Endothelial cell of umbilical vein (primary cell): ENCODE data around the gene ALDH3B2. TPM values are rescaled to one million over a fixed set of nuclear protein-coding genes. Genes with fewer than 3 reads are reported as not detected.

Experiments
- BruUV-seq: library from RNA; stranded (reverse); fragments of 400-500 nt; replicated peaks from 2 replicates; lab custom pipeline; 2021; lab: Mats Ljungman, UMichigan
- CTCF ChIA-PET: fragments of 300-600, 350-600 bp; sonication (Branson Sonifier 250); formaldehyde crosslinking; loops from one replicate; lab custom pipeline; 2021; ENCODE audit warnings: antibody characterized with exemption, inconsistent platforms; lab: Charles Lee
- POLR2A ChIA-PET: fragments of 300-600, 350-600 bp; sonication (Branson Sonifier 250); formaldehyde crosslinking; loops from one replicate; lab custom pipeline; 2021; ENCODE audit warnings: antibody characterized with exemption, inconsistent platforms; lab: Charles Lee
- DNase-seq: peaks from one replicate; pipeline ENCODE4 v3.0.0-alpha.2; 2011; ENCODE audit warnings: low read depth, low spot score
- FAIRE-seq: peaks from 2 replicates; lab custom pipeline; 2011; peaks lifted over from hg19 to GRCh38; lab: Jason Lieb, UNC
- H2AFZ ChIP-seq: 2 replicates; pipeline ENCODE4 v1.6.0; 2012; ENCODE audit warnings: low read depth, low read length, control low read depth, inconsistent platforms
- H3K27ac ChIP-seq: 2 replicates; pipeline ENCODE4 v1.5.1; 2011; ENCODE audit warnings: low read depth, mild to moderate bottlenecking, control low read depth, low read length, moderate library complexity; ENCODE audit not compliant: insufficient read depth
- H3K27me3 ChIP-seq, 2 experiments: 2 replicates each; pipeline versions ENCODE4 v1.6.0 to v1.6.1; 2011; ENCODE audit warnings: low read length in 2 of 2, mixed read lengths in 1 of 2; ENCODE audit not compliant: control insufficient read depth in 2 of 2, insufficient read depth in 2 of 2
- H3K36me3 ChIP-seq, 2 experiments: 2 replicates in 1 of 2; 3 replicates in 1 of 2; pipeline ENCODE4 v1.5.1; 2011; ENCODE audit warnings: low read length in 2 of 2, mild to moderate bottlenecking in 1 of 2, moderate library complexity in 1 of 2; ENCODE audit not compliant: control insufficient read depth in 2 of 2, insufficient read depth in 2 of 2; ENCODE audit errors: extremely low read depth in 1 of 2
- H3K4me1 ChIP-seq: 3 replicates; pipeline ENCODE4 v1.5.1; 2011; ENCODE audit warnings: mild to moderate bottlenecking, low read length; ENCODE audit not compliant: control insufficient read depth, insufficient read depth; ENCODE audit errors: extremely low read depth
- H3K4me2 ChIP-seq: 2 replicates; pipeline ENCODE4 v1.6.1; 2011; ENCODE audit warnings: low read length, control low read depth, mixed read lengths; ENCODE audit not compliant: insufficient read depth
- H3K4me3 ChIP-seq, 3 experiments: fragments of 200-600 bp in 1 of 3; sonication (generic), shearing (Covaris generic) in 1 of 3; replicated peaks in 1 of 3; 2 replicates each; pipeline ENCODE4 v1.5.1; 2011 to 2016; ENCODE audit warnings: control low read depth in 3 of 3, low read length in 3 of 3, mild to moderate bottlenecking in 2 of 3, inconsistent platforms in 1 of 3, low read depth in 1 of 3, moderate library complexity in 1 of 3; ENCODE audit not compliant: insufficient read depth in 1 of 3
- H3K79me2 ChIP-seq: 2 replicates; pipeline ENCODE4 v1.6.0; 2012; ENCODE audit warnings: low read length, inconsistent platforms; ENCODE audit not compliant: control insufficient read depth, insufficient read depth
- H3K9ac ChIP-seq: replicated peaks from 2 replicates; pipeline ENCODE3; 2011; ENCODE audit warnings: low read length, control low read depth; ENCODE audit not compliant: insufficient read depth; ENCODE audit errors: extremely low read depth
- H3K9me1 ChIP-seq: replicated peaks from 3 replicates; pipeline ENCODE4 v1.6.0; 2011; ENCODE audit warnings: mild to moderate bottlenecking, low read length; ENCODE audit not compliant: control insufficient read depth, insufficient read depth; ENCODE audit errors: extremely low read depth
- H3K9me3 ChIP-seq: replicated peaks from 2 replicates; pipeline ENCODE4 v1.5.1; 2012; ENCODE audit warnings: low read length, inconsistent platforms; ENCODE audit not compliant: control insufficient read depth, insufficient read depth
- H4K20me1 ChIP-seq: replicated peaks from 2 replicates; pipeline ENCODE3; 2011; ENCODE audit warnings: mild to moderate bottlenecking, low read length; ENCODE audit not compliant: control insufficient read depth, insufficient read depth; ENCODE audit errors: extremely low read depth
- CTCF ChIP-seq, 2 donors: IDR thresholded peaks; 1 replicate in 1 of 2; 2 replicates in 1 of 2; pipeline ENCODE4 v1.5.1; 2011; ENCODE audit warnings: low read length in 2 of 2, mild to moderate bottlenecking in 2 of 2, moderate library complexity in 2 of 2, control low read depth in 1 of 2, inconsistent platforms in 1 of 2, low read depth in 1 of 2; ENCODE audit not compliant: insufficient read depth in 1 of 2; ENCODE audit errors: extremely low read depth in 1 of 2
- EZH2 ChIP-seq: IDR thresholded peaks from 2 replicates; pipeline ENCODE4 v1.6.1; 2012; ENCODE audit warnings: borderline replicate concordance, low read depth, mild to moderate bottlenecking, moderate library complexity, low read length, inconsistent platforms; ENCODE audit not compliant: severe bottlenecking
- FOS ChIP-seq: IDR thresholded peaks from 2 replicates; pipeline ENCODE4 v1.6.1; 2011; ENCODE audit warnings: mild to moderate bottlenecking, low read length, moderate library complexity, borderline replicate concordance; ENCODE audit not compliant: insufficient read depth
- GATA2 ChIP-seq: IDR thresholded peaks from 2 replicates; pipeline ENCODE4 v1.7.0; 2011; ENCODE audit warnings: low read depth, mild to moderate bottlenecking, moderate library complexity, mixed read lengths, low read length; ENCODE audit not compliant: insufficient read length, insufficient read depth
- JUN ChIP-seq: IDR thresholded peaks from 2 replicates; pipeline ENCODE4 v1.6.1; 2011; ENCODE audit warnings: borderline replicate concordance, low read depth; ENCODE audit not compliant: insufficient read length, insufficient read depth
- MYC ChIP-seq: IDR thresholded peaks from one replicate; pipeline ENCODE4 v1.6.1; 2011; ENCODE audit warnings: mild to moderate bottlenecking, low read depth, low read length
- POLR2A ChIP-seq: IDR thresholded peaks from 2 replicates; pipeline ENCODE4 v1.6.1; 2012; ENCODE audit warnings: low read depth, mild to moderate bottlenecking, control low read depth, low read length
- POLR2AphosphoS5 ChIP-seq: IDR thresholded peaks from 2 replicates; pipeline ENCODE4 v1.6.1; 2012; ENCODE audit warnings: low read depth, mild to moderate bottlenecking, control low read depth, low read length, moderate library complexity; ENCODE audit not compliant: insufficient read depth
- dilution Hi-C: fragments of 300-500 bp; cut with MboI; formaldehyde crosslinking; loops from one replicate; pipeline ENCODE4 v1.15.0; 2019; ENCODE audit warnings: low sequenced_read_pairs; ENCODE audit not compliant: extremely low pct_ligation_motif_present
- intact Hi-C: fragments of 100-400 bp; cut with micrococcal nuclease; formaldehyde crosslinking; loops from one replicate; pipeline ENCODE4 v1.10.0; 2022
- polyA plus RNA-seq, 4 experiments: library from polyadenylated mRNA; depleted of rRNA in 3 of 4; stranded (reverse) in 3 of 4; unstranded in 1 of 4; fragments of >200 nt; gene quantifications; 2 replicates each; pipeline versions ENCODE4 v1.2.1 to v1.2.3, GENCODE V29; 2011 to 2012; ENCODE audit warnings: missing spikeins in 1 of 4
- total RNA-seq: library from RNA; stranded (reverse); gene quantifications from 2 replicates; pipeline ENCODE4 v1.2.3, GENCODE V29; 2021
- TF ChIP-seq, protein P1 (sequence below): IDR thresholded peaks from 2 replicates; pipeline ENCODE4 v1.6.1; 2011; ENCODE audit not compliant: insufficient read depth, insufficient read length

ALDH3B2 gene
- total and polyA plus RNA-seq, 2 donors (not counting 3 experiments of a cell fraction or from before 2014, with no cell fraction given): not detected

- FAIRE-seq: no peak
- no peaks in the 10 kb centered on the region for H3K9me3 ChIP-seq
- CTCF ChIA-PET: interaction anchor here (2.7 kb wide), 1 partner anchor 25 kb away, joined by 11 read pairs; no protein-coding TSS in a partner anchor
- H3K27me3 ChIP-seq: no peaks in the 10 kb centered on the region
- TF ChIP-seq JUN (no peak), CTCF (IDR thresholded peaks at IDR 0.05; ENCODE audit: extremely low read depth in 1 of 2, insufficient read depth in 1 of 2, low read depth in 1 of 2, low read length in 2 of 2) (no peak), POLR2A (no peak), EZH2 (no peak), MYC (no peak), POLR2AphosphoS5 (no peak), GATA2 (no peak), FOS (no peak)
- TF ChIP-seq, protein P1, sequence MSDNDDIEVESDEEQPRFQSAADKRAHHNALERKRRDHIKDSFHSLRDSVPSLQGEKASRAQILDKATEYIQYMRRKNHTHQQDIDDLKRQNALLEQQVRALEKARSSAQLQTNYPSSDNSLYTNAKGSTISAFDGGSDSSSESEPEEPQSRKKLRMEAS: no peak
- no peaks in the 10 kb centered on the region for H4K20me1 ChIP-seq
- intact Hi-C loops: no loop called here
- no TSS peak for BruUV-seq
- dilution Hi-C loops: no loop called here
- no peak overlapping the region for H3K4me3 ChIP-seq
- no peaks in the 10 kb centered on the region for H3K79me2 ChIP-seq
- H3K4me1 ChIP-seq: peaks cover 4% of the 10 kb centered on the region
- no peak overlapping the region for H3K27ac ChIP-seq
- H2AFZ ChIP-seq: no peak overlapping the region
- H3K4me2 ChIP-seq: no peak overlapping the region
- H3K9me1 ChIP-seq: no peaks in the 10 kb centered on the region
- no peak overlapping the region for H3K9ac ChIP-seq
- H3K36me3 ChIP-seq: no peaks in the 10 kb centered on the region
- POLR2A ChIA-PET: no interaction called here
- no peak for DNase-seq
These were observed 40.6 kb downstream of the ALDH3B2 start for GRCh38 chr11:67633758-67634365.
